GM23338 (cell line): ENCODE data around the gene ATP4A. TPM values are rescaled to one million over a fixed set of nuclear protein-coding genes. Genes with fewer than 3 reads are reported as not detected.

Experiments used
- ATAC-seq: fragments of 200-7000 bp; cut with Tn5 transposase; 3 replicates; pipeline ENCODE4 v1.9.1; 2020
- DNase-seq: peaks from one replicate; pipeline ENCODE4 v3.0.0-alpha.2; 2015; ENCODE audit warnings: low spot score
- H2AFZ ChIP-seq: fragments of 200-600 bp; sonication (generic); 2 replicates; pipeline ENCODE4 v1.8.0; 2016; ENCODE audit warnings: antibody characterized with exemption, mild to moderate bottlenecking, moderate library complexity
- H3F3A ChIP-seq: fragments of 200-600 bp; sonication (generic); replicated peaks from 2 replicates; pipeline ENCODE4 v1.8.0; 2017; ENCODE audit warnings: antibody characterized with exemption, mixed run types, low read depth
- H3K27ac ChIP-seq: fragments of 200-600 bp; sonication (generic); 2 replicates; pipeline ENCODE4 v1.6.1; 2016; ENCODE audit warnings: low read depth
- H3K27me3 ChIP-seq: fragments of 200-600 bp; sonication (generic); 2 replicates; pipeline ENCODE4 v1.8.0; 2016; ENCODE audit warnings: mild to moderate bottlenecking, mixed run types, moderate library complexity; ENCODE audit not compliant: insufficient read depth
- H3K36me3 ChIP-seq: fragments of 200-600 bp; sonication (generic); 2 replicates; pipeline ENCODE4 v1.8.0; 2016; ENCODE audit warnings: mild to moderate bottlenecking; ENCODE audit not compliant: insufficient read depth
- H3K4me1 ChIP-seq: fragments of 200-600 bp; sonication (generic); 2 replicates; pipeline ENCODE4 v1.8.0; 2016; ENCODE audit warnings: mild to moderate bottlenecking, moderate library complexity; ENCODE audit not compliant: insufficient read depth
- H3K4me2 ChIP-seq: fragments of 200-600 bp; sonication (generic); 2 replicates; pipeline ENCODE4 v1.7.1; 2017; ENCODE audit warnings: mixed run types
- H3K4me3 ChIP-seq: fragments of 200-600 bp; sonication (generic); 2 replicates; pipeline ENCODE4 v1.6.1; 2016; ENCODE audit warnings: mixed run types
- H3K79me2 ChIP-seq: fragments of 200-600 bp; sonication (generic); replicated peaks from 2 replicates; pipeline ENCODE4 v1.8.0; 2017; ENCODE audit warnings: mild to moderate bottlenecking; ENCODE audit not compliant: insufficient read depth
- H3K9me2 ChIP-seq: fragments of 200-600 bp; sonication (generic); 2 replicates; pipeline ENCODE4 v1.8.0; 2017; ENCODE audit not compliant: insufficient read depth
- H4K20me1 ChIP-seq: fragments of 200-600 bp; sonication (generic); replicated peaks from 2 replicates; pipeline ENCODE4 v1.8.0; 2017; ENCODE audit warnings: mild to moderate bottlenecking; ENCODE audit not compliant: insufficient read depth
- H3K27ac Mint-ChIP-seq: 2 replicates; pipeline ENCODE4 v1.8.0; 2020; ENCODE audit warnings: inconsistent platforms, mild to moderate bottlenecking, moderate library complexity, mixed read lengths
- H3K27me3 Mint-ChIP-seq: 3 replicates; pipeline ENCODE4 v1.8.0; 2022; ENCODE audit warnings: low read depth, mild to moderate bottlenecking, moderate library complexity, mixed read lengths, inconsistent platforms; ENCODE audit not compliant: insufficient read depth, poor library complexity
- H3K36me3 Mint-ChIP-seq: 3 replicates; pipeline ENCODE4 v1.8.0; 2021; ENCODE audit warnings: low read depth, mild to moderate bottlenecking, inconsistent platforms, moderate library complexity, mixed read lengths
- H3K4me1 Mint-ChIP-seq: 3 replicates; pipeline ENCODE4 v1.8.0; 2020; ENCODE audit warnings: mild to moderate bottlenecking, inconsistent platforms, mixed read lengths
- H3K4me3 Mint-ChIP-seq: 3 replicates; pipeline ENCODE4 v1.8.0; 2021; ENCODE audit warnings: moderate library complexity, mild to moderate bottlenecking, inconsistent platforms, mixed read lengths
- H3K9me3 Mint-ChIP-seq: 3 replicates; pipeline ENCODE4 v1.8.0; 2020; ENCODE audit warnings: moderate library complexity, mild to moderate bottlenecking, inconsistent platforms, mixed read lengths
- CTCF ChIP-seq, 2 experiments: fragments of 200-600 bp in 1 of 2; sonication (generic) in 1 of 2; conservative IDR thresholded peaks; 2 replicates each; pipeline versions ENCODE4 v1.5.1 to v1.6.1; 2016 to 2017; ENCODE audit warnings: antibody characterized with exemption in 2 of 2, low read depth in 2 of 2, mild to moderate bottlenecking in 2 of 2, moderate library complexity in 1 of 2
- ETS1 ChIP-seq: IDR thresholded peaks from 2 replicates; pipeline ENCODE4 v1.6.1; 2016; ENCODE audit warnings: antibody characterized with exemption
- EZH2 ChIP-seq: fragments of 200-600 bp; sonication (generic); IDR thresholded peaks from one replicate; pipeline ENCODE4 v1.8.0; 2017; ENCODE audit warnings: antibody characterized with exemption, mild to moderate bottlenecking, low read depth; ENCODE audit not compliant: unreplicated experiment
- JUNB ChIP-seq: IDR thresholded peaks from one replicate; pipeline ENCODE4 v1.6.1; 2016; ENCODE audit warnings: antibody characterized with exemption; ENCODE audit not compliant: unreplicated experiment
- NANOG ChIP-seq: IDR thresholded peaks from 2 replicates; pipeline ENCODE4 v1.6.1; 2016; ENCODE audit warnings: antibody characterized with exemption, borderline replicate concordance
- STAT1 ChIP-seq: IDR thresholded peaks from one replicate; pipeline ENCODE4 v1.6.1; 2016; ENCODE audit warnings: antibody characterized with exemption; ENCODE audit not compliant: unreplicated experiment
- ZNF114 ChIP-seq: fragments of 250-450 bp; sonication (Bioruptor Pico); IDR thresholded peaks from 2 replicates; pipeline ENCODE4 v1.5.0; 2020; ENCODE audit warnings: mild to moderate bottlenecking, moderate library complexity
- ZNF331 ChIP-seq: fragments of 250-450 bp; sonication (Bioruptor Pico); IDR thresholded peaks from 2 replicates; pipeline ENCODE4 v1.5.0; 2020; ENCODE audit warnings: low read depth, mild to moderate bottlenecking, moderate library complexity
- polyA plus RNA-seq: library from polyadenylated mRNA; unstranded; fragments of >200 nt; fragmentation: Nextera tagmentation; extraction: Ambion mirVana; gene quantifications from 2 replicates; pipeline ENCODE4 v1.2.1, GENCODE V29; 2016
- total RNA-seq: library from RNA; depleted of rRNA; stranded (reverse); fragments of >200 nt; shearing (Covaris generic); gene quantifications from 2 replicates; pipeline ENCODE4 v1.2.3, GENCODE V29; 2014

ATP4A gene
- total and polyA plus RNA-seq, 2 experiments from 2014 or later = 0.61 to 0.63 TPM

GRCh38 chr19:35556025-35556590, 7.3 kb downstream of the ATP4A start:
- Mint-ChIP-seq H3K9me3 (no peaks in the 10 kb centered on the region; the same call in 1 of the 3 replicates), H3K27me3 (peaks cover 27% of the 10 kb centered on the region), H3K36me3 (peaks cover 3% of the 10 kb centered on the region; the same call in 2 of the 3 replicates), H3K27ac (no peak overlapping the region), H3K4me3 (peak overlapping the region; percentile 12; the same call in 1 of the 3 replicates), H3K4me1 (peaks cover 10% of the 10 kb centered on the region)
- H3K9me2 ChIP-seq = no peaks in the 10 kb centered on the region
- peaks cover 11% of the 10 kb centered on the region; the same call in 1 of the 2 replicates for H3F3A ChIP-seq
- H3K79me2 ChIP-seq = no peaks in the 10 kb centered on the region
- TF ChIP-seq CTCF (conservative IDR thresholded peaks at IDR 0.05; ENCODE audit: low read depth in 2 of 2) (no peak), ZNF114 (CRISPR knock-in tag) (no peak), ZNF331 (CRISPR knock-in tag) (no peak), JUNB (no peak), NANOG (no peak), ETS1 (no peak), STAT1 (no peak), EZH2 (no peak)
- no peak overlapping the region for H3K4me3 ChIP-seq
- ATAC-seq = no peak
- peaks cover 8% of the 10 kb centered on the region; the same call in 1 of the 2 replicates for H3K4me1 ChIP-seq
- H3K4me2 ChIP-seq = no peak overlapping the region
- H2AFZ ChIP-seq = no peak overlapping the region
- no peak for DNase-seq
- H3K36me3 ChIP-seq = no peaks in the 10 kb centered on the region
- H4K20me1 ChIP-seq = no peaks in the 10 kb centered on the region
- peaks cover 10% of the 10 kb centered on the region for H3K27me3 ChIP-seq
- no peak overlapping the region for H3K27ac ChIP-seq

GRCh38 chr19:35555301-35556005, 8.0 kb downstream of the ATP4A start:
- H3K4me3 ChIP-seq = no peak overlapping the region
- Mint-ChIP-seq H3K27me3 (peaks cover 24% of the 10 kb centered on the region), H3K9me3 (no peaks in the 10 kb centered on the region; the same call in 1 of the 3 replicates), H3K36me3 (peaks cover 7% of the 10 kb centered on the region), H3K4me3 (peak overlapping the region; percentile 12; the same call in 1 of the 3 replicates), H3K27ac (no peak overlapping the region), H3K4me1 (peaks cover 10% of the 10 kb centered on the region)
- peak; percentile 84 for DNase-seq
- H3K9me2 ChIP-seq = no peaks in the 10 kb centered on the region
- no peaks in the 10 kb centered on the region for H3K79me2 ChIP-seq
- peaks cover 11% of the 10 kb centered on the region; the same call in 1 of the 2 replicates for H3F3A ChIP-seq
- H3K36me3 ChIP-seq = no peaks in the 10 kb centered on the region
- no peaks in the 10 kb centered on the region for H4K20me1 ChIP-seq
- no peak overlapping the region for H2AFZ ChIP-seq
- ATAC-seq = peak; percentile 18
- H3K27me3 ChIP-seq = peaks cover 10% of the 10 kb centered on the region
- H3K27ac ChIP-seq = no peak overlapping the region
- peaks cover 8% of the 10 kb centered on the region; the same call in 1 of the 2 replicates for H3K4me1 ChIP-seq
- no peak overlapping the region for H3K4me2 ChIP-seq
- no peak for TF ChIP-seq EZH2
- TF ChIP-seq CTCF (conservative IDR thresholded peaks at IDR 0.05; ENCODE audit: low read depth in 2 of 2) = peak; percentile 53 to 94
